IMR-90 (cell line): ENCODE results near the gene CEBPA. TPM values are rescaled to one million over a fixed set of nuclear protein-coding genes. Genes with fewer than 3 reads are reported as not detected.

Source experiments
- ATAC-seq: fragments of 200-7000 bp; cut with Tn5 transposase; 2 replicates; pipeline ENCODE4 v1.9.1; 2020; ENCODE audit warnings: low read depth, mild to moderate bottlenecking, moderate library complexity
- BruUV-seq: library from RNA; stranded (reverse); fragments of 400-500 nt; replicated peaks from 2 replicates; lab custom pipeline; 2021; lab: Mats Ljungman, UMichigan
- CTCF ChIA-PET: fragments of 300-600 bp; formaldehyde crosslinking; extraction: SDS; loops from one replicate; lab custom pipeline; 2021; ENCODE audit warnings: antibody characterized with exemption; lab: Yijun Ruan, JAX
- POLR2A ChIA-PET: fragments of 300-600 bp; sonication (Branson Sonifier 250); formaldehyde crosslinking; loops from one replicate; lab custom pipeline; 2022; ENCODE audit warnings: antibody characterized with exemption; ENCODE audit not compliant: unreplicated experiment; lab: Charles Lee
- DNase-seq: peaks from one replicate; pipeline ENCODE4 v3.0.0; 2013
- H2AFZ ChIP-seq: replicated peaks from 2 replicates; pipeline ENCODE3; 2013; ENCODE audit warnings: low read length, mild to moderate bottlenecking; ENCODE audit not compliant: poor library complexity
- H2AK5ac ChIP-seq: 2 replicates; pipeline ENCODE4 v1.6.1; 2013; ENCODE audit warnings: low read depth, low read length, inconsistent platforms
- H2AK9ac ChIP-seq: replicated peaks from 2 replicates; pipeline ENCODE3; 2013; ENCODE audit warnings: mild to moderate bottlenecking, low read depth, low read length, moderate library complexity; ENCODE audit not compliant: poor library complexity
- H2BK120ac ChIP-seq: 2 replicates; pipeline ENCODE4 v1.6.1; 2013; ENCODE audit warnings: low read depth, low read length, inconsistent platforms
- H2BK15ac ChIP-seq: 3 replicates; pipeline ENCODE4 v1.6.1; 2013; ENCODE audit warnings: low read depth, low read length, inconsistent platforms
- H2BK20ac ChIP-seq: 2 replicates; pipeline ENCODE4 v1.6.1; 2013; ENCODE audit warnings: low read depth, mild to moderate bottlenecking, inconsistent platforms, low read length, moderate library complexity
- H2BK5ac ChIP-seq: 2 replicates; pipeline ENCODE4 v1.6.1; 2013; ENCODE audit warnings: mild to moderate bottlenecking, low read depth, low read length, inconsistent platforms; ENCODE audit not compliant: poor library complexity, severe bottlenecking
- H3K14ac ChIP-seq: replicated peaks from 2 replicates; pipeline ENCODE4 v1.6.1; 2013; ENCODE audit warnings: low read depth, low read length, inconsistent platforms
- H3K18ac ChIP-seq: 2 replicates; pipeline ENCODE4 v1.6.1; 2013; ENCODE audit warnings: low read depth, low read length, control low read depth
- H3K23ac ChIP-seq: 2 replicates; pipeline ENCODE4 v1.6.1; 2013; ENCODE audit warnings: low read depth, low read length, inconsistent platforms
- H3K27ac ChIP-seq: 2 replicates; pipeline ENCODE4 v1.5.1; 2013; ENCODE audit warnings: mild to moderate bottlenecking, control low read depth, low read length; ENCODE audit not compliant: insufficient read depth
- H3K27me3 ChIP-seq: 2 replicates; pipeline ENCODE4 v1.6.1; 2013; ENCODE audit warnings: low read length; ENCODE audit not compliant: control insufficient read depth, insufficient read depth
- H3K36me3 ChIP-seq: 2 replicates; pipeline ENCODE4 v1.6.1; 2013; ENCODE audit warnings: low read length, mixed read lengths; ENCODE audit not compliant: control insufficient read depth, insufficient read depth
- H3K4ac ChIP-seq: 2 replicates; pipeline ENCODE4 v1.6.1; 2013; ENCODE audit warnings: low read depth, low read length, inconsistent platforms
- H3K4me1 ChIP-seq: 2 replicates; pipeline ENCODE4 v1.6.1; 2013; ENCODE audit warnings: low read length, mixed read lengths; ENCODE audit not compliant: control insufficient read depth, insufficient read depth
- H3K4me2 ChIP-seq: 2 replicates; pipeline ENCODE4 v1.6.1; 2013; ENCODE audit warnings: low read depth, mild to moderate bottlenecking, control low read depth, low read length, moderate library complexity
- H3K4me3 ChIP-seq: 2 replicates; pipeline ENCODE4 v1.5.1; 2013; ENCODE audit warnings: low read depth, mild to moderate bottlenecking, control low read depth, low read length, moderate library complexity; ENCODE audit not compliant: insufficient read depth
- H3K56ac ChIP-seq: 2 replicates; pipeline ENCODE4 v1.6.1; 2013; ENCODE audit warnings: low read length, inconsistent platforms; ENCODE audit not compliant: insufficient read depth; ENCODE audit errors: extremely low read depth
- H3K79me1 ChIP-seq, 2 experiments: 2 replicates each; pipeline ENCODE4 v1.6.1; 2013; ENCODE audit warnings: low read length in 2 of 2, inconsistent platforms in 1 of 2, low read depth in 1 of 2
- H3K9ac ChIP-seq: 2 replicates; pipeline ENCODE4 v1.6.1; 2013; ENCODE audit warnings: low read depth, low read length, control low read depth
- H3K9me1 ChIP-seq: 2 replicates; pipeline ENCODE4 v1.6.1; 2013; ENCODE audit warnings: low read length, inconsistent platforms; ENCODE audit not compliant: insufficient read depth
- H3K9me3 ChIP-seq: 2 replicates; pipeline ENCODE4 v1.6.1; 2013; ENCODE audit warnings: low read length; ENCODE audit not compliant: control insufficient read depth, insufficient read depth
- H4K20me1 ChIP-seq: 2 replicates; pipeline ENCODE4 v1.6.1; 2013; ENCODE audit warnings: low read length, inconsistent platforms; ENCODE audit not compliant: insufficient read depth
- H4K5ac ChIP-seq: 2 replicates; pipeline ENCODE4 v1.6.1; 2013; ENCODE audit warnings: mild to moderate bottlenecking, low read depth, low read length, control low read depth
- H4K8ac ChIP-seq, 2 experiments: 2 replicates each; pipeline ENCODE4 v1.6.1; 2013; ENCODE audit warnings: low read depth in 2 of 2, low read length in 2 of 2, control low read depth in 1 of 2, inconsistent platforms in 1 of 2
- H4K91ac ChIP-seq: 2 replicates; pipeline ENCODE4 v1.6.1; 2013; ENCODE audit warnings: low read depth, low read length, inconsistent platforms; ENCODE audit not compliant: insufficient read depth
- BHLHE40 ChIP-seq: fragments of 150-350 bp; IDR thresholded peaks from 2 replicates; pipeline ENCODE4 v1.6.1; 2016; ENCODE audit warnings: mild to moderate bottlenecking, low read depth, low read length
- ELK1 ChIP-seq: fragments of 150-350 bp; IDR thresholded peaks from 2 replicates; pipeline ENCODE4 v1.6.1; 2016; ENCODE audit warnings: low read depth, mild to moderate bottlenecking, low read length, moderate library complexity, borderline replicate concordance
- MAZ ChIP-seq: IDR thresholded peaks from 2 replicates; pipeline ENCODE4 v1.6.1; 2012; ENCODE audit warnings: low read depth, mild to moderate bottlenecking, low read length, improper control_type of control experiment, moderate library complexity, borderline replicate concordance
- MXI1 ChIP-seq: IDR thresholded peaks from 2 replicates; pipeline ENCODE4 v1.6.1; 2012; ENCODE audit warnings: low read depth, mild to moderate bottlenecking, low read length, moderate library complexity, borderline replicate concordance
- POLR2A ChIP-seq: IDR thresholded peaks from 2 replicates; pipeline ENCODE4 v1.6.1; 2012; ENCODE audit warnings: mild to moderate bottlenecking, low read depth, low read length
- RCOR1 ChIP-seq: IDR thresholded peaks from 2 replicates; pipeline ENCODE4 v1.6.1; 2012; ENCODE audit warnings: mild to moderate bottlenecking, low read length, improper control_type of control experiment; ENCODE audit not compliant: insufficient replicate concordance
- RFX5 ChIP-seq: IDR thresholded peaks from 2 replicates; pipeline ENCODE4 v1.8.0; 2012; ENCODE audit warnings: low read depth, mild to moderate bottlenecking, low read length, moderate library complexity
- SMC3 ChIP-seq: fragments of 150-350 bp; IDR thresholded peaks from 2 replicates; pipeline ENCODE4 v1.6.1; 2016; ENCODE audit warnings: low read depth, mild to moderate bottlenecking, antibody characterized with exemption, low read length, moderate library complexity
- WGBS, 2 experiments: methylation state at CpG; one replicate each; pipeline versions ENCODE4 v1.1.5 to v1.1.7; 2013; ENCODE audit warnings: missing lambda C conversion rate in 2 of 2; ENCODE audit not compliant: insufficient read length in 1 of 2; ENCODE audit errors: extremely low coverage in 2 of 2; 5-methylcytosine and 5-hydroxymethylcytosine counted together
- dilution Hi-C: fragments of 300-500 bp; cut with HindIII; formaldehyde crosslinking; loops from one replicate; pipeline ENCODE4 v1.14.3; 2018; ENCODE audit warnings: low sequenced_read_pairs; ENCODE audit not compliant: unreplicated experiment
- in situ Hi-C: fragments of 300-500 bp; cut with MboI; formaldehyde crosslinking; loops from 3 replicates; pipeline ENCODE4 v1.14.3; 2019; ENCODE audit warnings: low sequenced_read_pairs, inconsistent platforms, mixed read lengths
- intact Hi-C: fragments of 100-400 bp; cut with micrococcal nuclease; formaldehyde crosslinking; loops from 2 replicates; pipeline ENCODE4 v1.10.0; 2022
- polyA plus RNA-seq, 3 experiments: library from polyadenylated mRNA; depleted of rRNA; stranded (reverse); fragments of >200 nt; gene quantifications; 2 replicates each; pipeline ENCODE4 v1.2.3, GENCODE V29; 2012; ENCODE audit warnings: low replicate concordance in 1 of 3
- total RNA-seq: library from RNA; depleted of rRNA; stranded (reverse); fragments of >200 nt; gene quantifications from 2 replicates; pipeline ENCODE4 v1.2.3, GENCODE V29; 2012

CEBPA gene
- total and polyA plus RNA-seq, 2 of the 4 experiments (the other 2 are of a cell fraction): under 0.01 to 0.09 TPM

GRCh38 chr19:33291623-33292534, 10.5 kb downstream of the CEBPA start (continued):
- TF ChIP-seq MAZ: no peak
- no peak for TF ChIP-seq POLR2A

- no peak for ATAC-seq
- Histone ChIP-seq H3K9ac (no peak overlapping the region), H3K18ac (no peak overlapping the region), H3K14ac (no peak overlapping the region), H2BK5ac (no peak overlapping the region), H3K4me1 (peaks cover 3% of the 10 kb centered on the region; the same call in 1 of the 2 replicates), H4K8ac (no peak overlapping the region), H3K27ac (no peak overlapping the region), H4K5ac (no peak overlapping the region), H2BK15ac (no peak overlapping the region), H2AFZ (peak overlapping the region; percentile 70), H3K4me2 (no peak overlapping the region), H2BK120ac (no peak overlapping the region), H3K4ac (no peak overlapping the region), H4K91ac (no peak overlapping the region), H3K36me3 (no peaks in the 10 kb centered on the region), H3K9me1 (no peaks in the 10 kb centered on the region), H4K20me1 (no peaks in the 10 kb centered on the region), H2BK20ac (no peak overlapping the region), H2AK5ac (no peak overlapping the region), H2AK9ac (peak overlapping the region; percentile 76), H3K79me1 (no peaks in the 10 kb centered on the region), H3K23ac (no peak overlapping the region), H3K27me3 (peaks cover 21% of the 10 kb centered on the region; the same call in 1 of the 2 replicates), H3K9me3 (peaks cover 8% of the 10 kb centered on the region; the same call in 1 of the 2 replicates), H3K56ac (no peak overlapping the region), H3K4me3 (no peak overlapping the region)
- intact Hi-C loops: no loop called here
- DNase-seq: no peak
- CTCF ChIA-PET: no interaction called here
- WGBS, 2 experiments: 74% methylated on average over 2 of the region's 14 CpGs; no CpG with 5 or more reads in 1 of the 2 experiments
- BruUV-seq: no TSS peak
- POLR2A ChIA-PET: no interaction called here
- TF ChIP-seq SMC3 (no peak), RCOR1 (no peak), BHLHE40 (no peak), MAZ (no peak), MXI1 (no peak), RFX5 (no peak), POLR2A (no peak), ELK1 (no peak)
- dilution Hi-C loops: no loop called here
- in situ Hi-C loops: no loop called here
Observed at GRCh38 chr19:33290956-33291622, 11.2 kb downstream of the CEBPA start.
